H54 (cell line): ENCODE measurements around the gene DOK7.
"Not testable (repeated sequence)": the region's sequence is repeated elsewhere in the genome, so short reads cannot be mapped to it uniquely, and the experiment has no call there.

Experiments
- DNase-seq: peaks from one replicate; pipeline ENCODE4 v3.0.0; 2011; ENCODE audit warnings: low spot score, mixed read lengths; ENCODE audit not compliant: insufficient read length
- FAIRE-seq: peaks from 3 replicates; lab custom pipeline; 2011; peaks lifted over from hg19 to GRCh38; lab: Jason Lieb, UNC
- POLR2A ChIP-seq: IDR thresholded peaks from 2 replicates; pipeline ENCODE4 v1.6.1; 2011; ENCODE audit warnings: low read depth, mild to moderate bottlenecking, low read length

DOK7 gene

DNA sequence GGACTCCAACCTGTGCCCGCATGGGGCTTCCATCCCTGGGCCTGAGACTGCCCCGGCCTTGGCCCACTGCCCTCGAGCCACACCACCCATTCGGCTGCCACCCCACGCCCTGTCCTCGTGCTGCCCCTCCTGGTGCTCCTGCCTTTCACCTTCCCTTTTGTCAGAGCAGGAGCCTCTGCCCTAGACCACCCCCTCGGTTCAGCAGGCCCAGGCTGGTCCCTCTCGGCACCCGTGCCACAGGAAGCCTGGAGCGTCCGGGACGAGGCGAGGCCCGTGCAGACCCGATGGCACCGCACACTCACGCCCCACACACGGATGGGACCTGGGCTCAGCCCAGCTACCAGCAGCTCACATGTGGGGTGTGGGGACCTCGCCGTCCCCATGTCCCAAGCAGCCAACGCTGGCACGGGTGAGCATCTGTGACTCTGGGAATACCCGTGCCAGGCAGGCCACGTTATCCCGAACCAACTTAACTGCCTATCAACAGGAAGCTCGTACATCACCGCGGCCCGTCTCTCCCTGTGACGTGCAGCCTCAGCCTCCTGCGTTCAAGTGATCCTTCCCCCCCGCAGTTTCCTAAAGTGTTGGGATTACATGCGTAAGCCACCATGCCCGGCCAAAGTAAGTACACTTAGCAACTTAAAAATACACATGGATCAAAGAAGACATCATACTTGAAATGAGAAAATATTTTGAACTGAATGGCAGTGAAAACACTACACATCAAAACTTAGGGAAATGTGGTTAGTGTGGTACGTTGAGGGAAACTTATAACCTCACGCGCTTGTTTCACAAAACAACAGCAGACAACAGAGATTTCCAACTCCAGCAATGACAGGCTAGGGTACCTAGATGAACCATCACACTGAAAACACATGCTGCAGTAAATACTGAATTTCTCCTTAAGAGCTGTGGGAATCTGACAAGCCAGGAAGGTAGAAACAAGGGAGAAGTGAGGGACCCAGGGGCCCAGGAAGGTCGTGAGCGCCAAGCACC lies 40.1 kb downstream of the DOK7 start:
- FAIRE-seq (no peak), DNase-seq (no peak)
- no peak for TF ChIP-seq POLR2A

DNA sequence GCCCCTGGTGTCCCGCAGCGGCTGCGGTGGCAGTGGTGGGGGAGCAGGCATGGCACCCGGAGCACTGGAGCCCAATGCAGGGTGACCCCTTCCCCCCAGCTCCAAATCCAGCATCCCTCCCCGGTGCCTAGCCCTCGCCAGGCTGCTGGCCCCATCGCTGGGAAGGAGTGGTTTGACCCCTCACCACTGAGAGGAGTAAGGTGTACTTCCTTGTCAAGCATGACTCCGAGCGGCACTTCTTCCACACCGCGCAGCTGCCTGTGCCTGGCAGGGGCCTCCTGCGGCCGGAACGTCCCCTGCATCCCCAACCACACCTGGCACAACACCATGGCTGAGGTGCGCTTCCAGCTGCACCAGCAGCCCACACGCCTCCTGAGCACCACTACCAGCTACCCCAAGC lies 42.1 kb downstream of the DOK7 start:
- TF ChIP-seq POLR2A, result no peak
- FAIRE-seq (no peak), DNase-seq (no peak)

DNA sequence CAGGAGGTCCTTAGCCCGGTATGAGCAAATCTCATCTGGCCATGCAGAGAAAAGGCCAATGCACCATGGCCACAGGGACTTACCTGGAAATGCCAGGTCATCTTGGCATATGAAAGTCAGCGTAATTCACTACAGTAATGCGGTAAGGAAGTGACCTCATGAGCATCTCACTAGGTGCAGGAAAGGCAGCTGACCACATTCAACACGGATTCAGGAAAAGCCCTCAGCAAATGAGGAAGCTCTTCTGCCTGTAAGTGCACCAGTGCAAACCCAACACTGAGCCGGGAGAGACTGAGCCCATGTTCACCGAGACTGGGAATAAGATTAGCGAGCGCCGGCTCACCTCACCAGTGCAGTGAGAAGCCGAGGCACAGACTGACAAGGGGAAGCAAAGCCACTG lies 45.4 kb downstream of the DOK7 start:
- FAIRE-seq (no peak), DNase-seq (no peak)
- no peak for TF ChIP-seq POLR2A

DNA sequence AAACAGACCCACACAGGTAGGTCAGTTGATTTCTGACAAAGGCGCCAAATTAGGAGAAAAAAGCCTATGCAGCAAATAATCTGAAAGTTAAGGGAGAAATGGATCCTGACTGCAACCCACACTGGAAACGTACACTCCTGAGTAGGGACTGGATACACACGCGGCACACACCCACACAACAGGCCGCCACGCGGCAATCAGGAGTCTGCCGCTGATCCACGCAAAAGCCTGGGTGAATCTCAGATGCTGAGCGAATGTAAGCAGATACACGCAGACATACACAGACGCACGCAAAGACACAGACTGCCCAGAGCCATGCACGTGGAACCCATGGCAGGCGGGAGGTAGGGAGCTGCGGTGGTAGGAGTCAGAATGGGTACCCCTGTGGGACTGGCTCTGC lies 47.4 kb downstream of the DOK7 start:
- no peak for FAIRE-seq
- no peak for TF ChIP-seq POLR2A

DNA sequence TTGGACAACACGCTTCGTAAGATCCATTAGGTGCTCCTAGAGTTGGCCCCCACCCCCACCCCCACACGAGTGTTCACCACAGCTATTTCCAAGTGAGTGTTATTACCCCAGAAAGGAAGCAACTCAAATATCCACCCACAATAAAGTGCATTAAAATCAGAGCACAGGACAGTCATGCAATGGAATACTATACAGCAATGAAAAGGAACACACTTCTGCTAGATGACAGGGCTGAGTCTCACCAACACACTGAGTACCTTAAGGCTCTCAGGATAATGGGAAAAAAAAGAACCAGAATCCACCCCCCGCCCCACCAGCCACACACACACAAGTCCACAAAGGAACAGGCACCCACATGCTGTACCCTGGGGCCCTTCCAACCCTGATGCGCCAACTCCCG lies 48.1 kb downstream of the DOK7 start:
- DNase-seq (no peak), FAIRE-seq (no peak)
- no peak for TF ChIP-seq POLR2A

More for the DNA sequence above, 47.4 kb downstream of the DOK7 start:
- no peak for DNase-seq

DNA sequence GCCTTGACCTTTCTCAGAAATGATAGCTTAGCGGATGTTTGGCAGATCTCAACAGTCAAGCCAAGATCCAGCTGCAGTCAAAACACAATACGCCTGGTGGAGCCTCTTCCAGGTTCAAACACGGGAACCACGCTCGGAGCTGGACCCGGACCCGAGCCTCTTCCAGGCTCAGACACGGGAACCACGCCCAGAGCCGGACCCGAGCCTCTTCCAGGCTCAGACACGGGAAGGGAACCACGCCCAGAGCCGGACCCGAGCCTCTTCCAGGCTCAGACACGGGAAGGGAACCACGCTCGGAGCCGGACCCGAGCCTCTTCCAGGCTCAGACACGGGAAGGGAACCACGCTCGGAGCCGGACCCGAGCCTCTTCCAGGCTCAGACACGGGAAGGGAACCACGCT lies 48.5 kb downstream of the DOK7 start:
- not testable (repeated sequence) for FAIRE-seq, DNase-seq

GRCh38 chr4:3512279-3512678 lies 49.2 kb downstream of the DOK7 start:
- FAIRE-seq, result no peak
- TF ChIP-seq POLR2A, result no peak
- no peak for DNase-seq

- DNase-seq (no peak), FAIRE-seq (no peak)
- no peak for TF ChIP-seq POLR2A
Measured at GRCh38 chr4:3512719-3513118, 49.6 kb downstream of the DOK7 start.

GRCh38 chr4:3513807-3514206 lies 50.7 kb downstream of the DOK7 start:
- no peak for DNase-seq
- no peak for TF ChIP-seq POLR2A
- no peak for FAIRE-seq

GRCh38 chr4:3514221-3514780 lies 51.2 kb downstream of the DOK7 start:
- DNase-seq, result no peak
- no peak for TF ChIP-seq POLR2A
- FAIRE-seq, result no peak

DNA sequence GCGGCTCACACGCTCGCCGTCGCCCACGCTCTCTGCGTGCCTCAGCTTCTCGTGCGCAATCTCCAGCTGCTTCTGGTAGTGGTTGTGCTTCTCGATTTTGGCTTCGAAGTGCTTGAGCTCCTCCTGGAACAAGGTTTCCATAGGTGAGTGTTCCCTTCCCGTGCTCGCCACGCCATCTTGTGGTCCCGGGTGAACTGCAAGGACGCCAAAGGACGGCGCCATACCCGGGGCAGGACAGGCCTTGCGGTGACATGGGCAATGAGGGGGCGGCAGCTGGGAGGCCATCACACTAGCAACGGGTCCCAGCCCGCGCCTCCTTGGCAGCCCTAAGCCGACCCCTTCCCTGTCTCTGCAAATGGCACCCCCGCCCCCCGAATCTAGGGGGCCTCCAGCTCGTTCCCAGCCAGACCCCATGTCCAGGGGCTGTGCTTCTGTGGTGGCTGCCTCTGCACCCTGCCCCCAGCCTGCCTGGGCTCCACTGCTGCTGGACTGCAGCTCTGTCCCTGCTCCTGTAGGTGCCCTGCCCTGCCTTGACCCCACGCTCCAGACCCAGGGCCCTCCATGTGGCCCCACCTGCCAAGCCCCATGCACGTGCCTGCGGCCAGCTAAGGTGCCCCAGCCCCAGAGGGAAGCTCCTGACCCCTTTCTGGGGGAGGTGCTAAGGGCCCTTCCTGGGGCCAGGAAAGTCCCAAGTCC lies 51.8 kb downstream of the DOK7 start:
- FAIRE-seq (no peak), DNase-seq (no peak)
- TF ChIP-seq POLR2A, result no peak

DNA sequence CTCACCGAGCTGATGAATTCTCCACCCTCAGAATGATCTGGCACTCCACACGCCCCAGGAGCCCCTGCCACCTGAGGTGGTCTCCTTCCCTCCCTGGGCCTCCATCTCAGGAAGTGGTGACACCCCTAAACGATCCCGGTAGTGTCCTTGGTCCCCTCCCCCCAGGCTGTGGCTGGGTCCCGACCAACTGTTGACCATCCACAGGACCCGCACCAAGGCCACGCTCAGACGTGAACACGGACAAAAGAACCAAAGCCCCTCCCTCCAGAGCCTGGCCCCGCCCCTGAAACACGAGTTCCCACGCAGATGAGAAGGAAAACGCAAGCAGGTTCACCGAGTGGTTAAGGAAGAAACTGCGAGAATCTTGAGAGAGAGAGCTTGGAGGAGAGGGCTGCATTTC lies 52.5 kb downstream of the DOK7 start:
- no peak for TF ChIP-seq POLR2A
- FAIRE-seq (no peak), DNase-seq (no peak)

DNA sequence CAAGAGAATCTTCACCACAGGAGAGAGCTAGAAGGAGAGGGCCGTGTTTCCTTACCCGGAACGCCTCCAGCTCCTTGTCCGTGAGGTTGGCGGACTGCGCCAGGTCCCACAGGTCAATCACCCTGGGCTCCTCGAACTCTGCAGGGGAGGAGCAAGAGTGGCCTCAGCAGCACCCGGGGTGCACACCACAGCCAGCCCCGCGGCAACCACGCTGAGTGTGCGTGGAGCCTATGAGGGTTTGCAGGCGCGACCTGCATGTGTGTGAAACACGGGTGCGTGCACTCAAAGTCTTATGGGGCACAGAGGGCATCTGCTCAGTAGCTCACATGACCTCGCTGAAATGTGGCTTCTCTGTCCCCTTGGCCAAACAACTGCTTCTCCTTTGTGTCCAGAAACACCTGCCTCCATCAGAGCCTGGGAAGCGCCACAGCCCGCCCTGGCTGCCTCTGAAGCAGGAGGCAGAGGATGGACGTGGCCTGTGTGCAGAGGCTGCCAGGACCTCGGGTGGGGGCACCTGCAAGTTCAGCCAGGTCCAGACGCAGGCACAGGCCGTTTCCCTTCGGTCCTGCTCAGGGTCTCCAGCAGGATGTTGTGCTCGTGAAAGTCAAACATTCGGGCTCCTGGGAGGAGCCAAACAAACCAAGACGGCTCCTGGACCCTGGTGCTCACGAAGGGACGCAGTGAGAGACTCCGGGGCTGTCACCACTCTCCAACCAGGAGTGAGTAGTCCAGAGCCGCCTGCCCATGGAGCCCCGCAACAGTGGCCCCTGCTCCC lies 53.1 kb downstream of the DOK7 start:
- TF ChIP-seq POLR2A, result no peak
- DNase-seq (no peak), FAIRE-seq (no peak)
